ENCODE results near the gene KLHDC1.
"Not testable (repeated sequence)": the region's sequence is repeated elsewhere in the genome, so short reads cannot be mapped to it uniquely, and the experiment has no call there.

The KLHDC1 gene

GRCh38 chr14:49692811-49693734, at the start of gene KLHDC1:
Gene KLHDC1, plus strand, starts transcription at chr14:49693120. Its CDS starts 75 bp downstream, at chr14:49693195.
- DNase-seq: peak; percentile 83

- no peak for DNase-seq
Observed at GRCh38 chr14:49653508-49653907, 39.4 kb upstream of the KLHDC1 start.

GRCh38 chr14:49654511-49654910, 38.4 kb upstream of the KLHDC1 start:
- DNase-seq: no peak

GRCh38 chr14:49657500-49657899, 35.4 kb upstream of the KLHDC1 start:
- not testable (repeated sequence) for DNase-seq

- no peak for DNase-seq
Observed at GRCh38 chr14:49659526-49660455, 33.1 kb upstream of the KLHDC1 start.

- DNase-seq: no peak
Observed at GRCh38 chr14:49670475-49670874, 22.4 kb upstream of the KLHDC1 start.

GRCh38 chr14:49673586-49673985, 19.3 kb upstream of the KLHDC1 start:
- DNase-seq: no peak

- DNase-seq: no peak
Observed at GRCh38 chr14:49677643-49678042, 15.3 kb upstream of the KLHDC1 start.

GRCh38 chr14:49679271-49679670, 13.6 kb upstream of the KLHDC1 start:
- no peak for DNase-seq

- no peak for DNase-seq
Observed at GRCh38 chr14:49686425-49686824, 6.5 kb upstream of the KLHDC1 start.

GRCh38 chr14:49687942-49688700, 4.8 kb upstream of the KLHDC1 start, which contains the start of gene POLE2:
Gene POLE2, minus strand, starts transcription at chr14:49688214. Its CDS starts 11 bp downstream, at chr14:49688203.
- DNase-seq: peak; percentile 78

- no peak for DNase-seq
Observed at GRCh38 chr14:49688701-49689030, 4.3 kb upstream of the KLHDC1 start.

- no peak for DNase-seq
Observed at GRCh38 chr14:49691031-49691430, 1.9 kb upstream of the KLHDC1 start.

- DNase-seq: no peak
Observed at GRCh38 chr14:49692193-49692757, 645 bp upstream of the KLHDC1 start.

GRCh38 chr14:49693735-49694124, 810 bp downstream of the KLHDC1 start:
- DNase-seq: not testable (repeated sequence)

- DNase-seq: no peak
Observed at GRCh38 chr14:49702725-49703124, 9.8 kb downstream of the KLHDC1 start.

- no peak for DNase-seq
Observed at GRCh38 chr14:49703965-49704364, 11.0 kb downstream of the KLHDC1 start.

GRCh38 chr14:49704471-49704870, 11.6 kb downstream of the KLHDC1 start:
- not testable (repeated sequence) for DNase-seq

- not testable (repeated sequence) for DNase-seq
Observed at GRCh38 chr14:49710993-49711392, 18.1 kb downstream of the KLHDC1 start.

- DNase-seq: no peak
Observed at GRCh38 chr14:49720744-49721143, 27.8 kb downstream of the KLHDC1 start.

- DNase-seq: not testable (repeated sequence)
Observed at GRCh38 chr14:49721733-49722435, 29.0 kb downstream of the KLHDC1 start.

GRCh38 chr14:49727171-49727570, 34.3 kb downstream of the KLHDC1 start:
- no peak for DNase-seq

All from DMS79 treated with DMSO at 0.1 percent for 48 hours (cell line).